Adrenal gland (tissue), 12 donors: Measurements from ENCODE around the gene KCNQ4. TPM values are rescaled to one million over a fixed set of nuclear protein-coding genes. Genes with fewer than 3 reads are reported as not detected.

Source experiments
- DNase-seq, 7 donors: peaks; one replicate each; pipeline ENCODE4 v3.0.0-alpha.2; 2019 to 2020
- H3K27ac ChIP-seq, 5 donors: fragments of 200-600 bp; sonication (generic) in 4 of 5; 1 replicate in 3 of 5; 2 replicates in 2 of 5; pipeline versions ENCODE4 v1.5.1 to v1.8.0; 2016 to 2020; ENCODE audit warnings: mild to moderate bottlenecking in 1 of 5
- H3K27me3 ChIP-seq: fragments of 200-600 bp; 2 replicates; pipeline ENCODE4 v1.8.0; 2021
- H3K36me3 ChIP-seq, 2 donors: fragments of 200-600 bp; replicated peaks in 1 of 2; 1 replicate in 1 of 2; 2 replicates in 1 of 2; pipeline versions ENCODE4 v1.5.1 to v1.8.0; 2018 to 2022
- H3K4me1 ChIP-seq, 2 donors: fragments of 200-600 bp; replicated peaks in 1 of 2; 1 replicate in 1 of 2; 2 replicates in 1 of 2; pipeline versions ENCODE4 v1.5.1 to v1.8.0; 2018 to 2021
- H3K4me3 ChIP-seq, 4 donors: fragments of 200-600 bp; sonication (generic) in 3 of 4; one replicate each; pipeline ENCODE4 v1.5.1; 2016 to 2018
- H3K9me3 ChIP-seq, 3 donors: fragments of 200-600 bp; sonication (generic) in 1 of 3; replicated peaks in 1 of 3; 1 replicate in 2 of 3; 2 replicates in 1 of 3; pipeline versions ENCODE4 v1.5.1 to v1.8.0; 2016 to 2021
- CTCF ChIP-seq, 6 experiments: fragments of 450-650 bp in 4 of 6; fragments of 200-600 bp in 2 of 6; sonication (generic) in 1 of 6; IDR thresholded peaks; 1 replicate in 5 of 6; 2 replicates in 1 of 6; pipeline versions ENCODE4 v1.5.1 to v1.8.0; 2016 to 2021; ENCODE audit warnings: antibody characterized with exemption in 6 of 6, mild to moderate bottlenecking in 2 of 6, moderate library complexity in 1 of 6
- POLR2A ChIP-seq, 2 donors: fragments of 450-650 bp; IDR thresholded peaks; one replicate each; pipeline ENCODE4 v1.6.1; 2017; ENCODE audit warnings: antibody characterized with exemption in 2 of 2, mild to moderate bottlenecking in 2 of 2, moderate library complexity in 1 of 2
- WGBS, 4 donors: extraction: QIAGEN DNeasy Blood & Tissue Kit in 2 of 4; methylation state at CpG; one replicate each; pipeline versions ENCODE4 v1.1.5 to v1.1.7; 2013 to 2017; 5-methylcytosine and 5-hydroxymethylcytosine counted together
- intact Hi-C, 2 donors: fragments of 100-400 bp; cut with DNase I; formaldehyde crosslinking; loops; one replicate each; pipeline versions ENCODE4 v1.14.1 to v1.15.0; 2022 to 2023
- polyA plus RNA-seq, 3 donors: library from polyadenylated mRNA; stranded (reverse); fragments of 200-250 nt in 2 of 3; fragments of 350-450 nt in 1 of 3; fragmentation: Illumina TruSeq in 1 of 3; extraction: RNeasy Lipid Tissue Mini Kit (QIAGEN cat#74804) in 1 of 3; gene quantifications; one replicate each; pipeline ENCODE4 v1.2.3, GENCODE V29; 2013 to 2014
- total RNA-seq, 9 donors: library from RNA; depleted of rRNA in 4 of 9; stranded (reverse); fragments of >200 nt in 4 of 9; fragments of 120-200 nt in 1 of 9; fragmentation: NEBNext Ultra II Directional in 1 of 9; extraction: Animal tissue kit (Norgen Biotek cat#: 25700) in 1 of 9; gene quantifications; one replicate each; pipeline versions ENCODE4 v1.1.0 to v1.2.4, GENCODE V29; 2013 to 2023
- donor health status: healthy with polysubstance abuse.
- donor health status: Bipolar disorder and iron deficiency.
- donor health status: DM: yes; HTN: yes; CAD: no.
- donor health status: DM: no; HTN: no; CAD: no.
- donor health status: DM: no; HTN: no; CAD: no.
- donor health status: DM: yes; HTN: yes; CAD: no.

The KCNQ4 gene
- total and polyA plus RNA-seq, 12 donors, result 0.06 to 1.0 (median 0.29) TPM; not detected in 2

GRCh38 chr1:40830419-40830943 lies 46.9 kb downstream of the KCNQ4 start:
- Histone ChIP-seq H3K36me3 (no peaks in the 10 kb centered on the region), H3K27me3 (no peaks in the 10 kb centered on the region), H3K27ac (no peak overlapping the region), H3K4me1 (no peaks in the 10 kb centered on the region), H3K9me3 (no peaks in the 10 kb centered on the region), H3K4me3 (no peak overlapping the region)
- TF ChIP-seq POLR2A (IDR thresholded peaks at IDR 0.05), result no peak
- intact Hi-C loops, result no loop called here
- 92 to 94% (median 93%) methylated on average over 6 to 13 of the region's 13 CpGs for WGBS, 4 donors
- DNase-seq, result no peak

DNA sequence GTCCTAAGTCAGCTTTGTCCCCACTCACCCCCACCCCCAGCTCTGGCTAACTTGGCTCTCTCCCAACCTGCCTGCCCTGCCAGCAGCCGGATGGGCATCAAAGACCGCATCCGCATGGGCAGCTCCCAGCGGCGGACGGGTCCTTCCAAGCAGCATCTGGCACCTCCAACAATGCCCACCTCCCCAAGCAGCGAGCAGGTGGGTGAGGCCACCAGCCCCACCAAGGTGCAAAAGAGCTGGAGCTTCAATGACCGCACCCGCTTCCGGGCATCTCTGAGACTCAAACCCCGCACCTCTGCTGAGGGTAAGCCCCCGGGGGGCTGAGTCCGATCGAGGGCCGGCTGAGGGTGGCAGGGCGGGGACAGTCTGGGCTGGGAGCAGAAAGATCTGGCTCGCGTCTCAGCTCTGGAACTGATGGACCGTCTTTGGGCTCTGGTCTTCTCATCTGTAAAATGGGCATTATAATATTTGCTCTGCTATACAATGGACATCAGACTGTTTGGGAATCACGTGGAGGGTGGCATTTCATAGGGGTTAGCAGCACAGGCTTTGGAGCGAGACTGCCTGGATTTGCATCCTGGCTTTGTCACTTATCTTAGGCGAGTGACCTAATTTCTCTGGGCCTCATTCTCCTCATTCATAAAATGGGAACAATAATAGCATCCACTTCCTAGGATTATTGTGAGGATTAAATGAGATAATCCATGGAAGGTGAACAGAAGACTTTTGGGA lies 47.6 kb downstream of the KCNQ4 start:
- Histone ChIP-seq H3K4me3 (no peak overlapping the region), H3K27me3 (no peaks in the 10 kb centered on the region), H3K27ac (no peak overlapping the region), H3K9me3 (no peaks in the 10 kb centered on the region), H3K36me3 (no peaks in the 10 kb centered on the region), H3K4me1 (no peaks in the 10 kb centered on the region)
- TF ChIP-seq POLR2A (IDR thresholded peaks at IDR 0.05), result no peak
- no peak for DNase-seq
- intact Hi-C loops, result no loop called here
- WGBS, 4 donors, result 93 to 95% (median 94%) methylated on average over 10 to 22 of the region's 22 CpGs

- Histone ChIP-seq H3K27me3 (no peaks in the 10 kb centered on the region), H3K4me3 (no peak overlapping the region), H3K9me3 (no peaks in the 10 kb centered on the region), H3K4me1 (no peaks in the 10 kb centered on the region), H3K27ac (no peak overlapping the region), H3K36me3 (no peaks in the 10 kb centered on the region)
- intact Hi-C loops, result no loop called here
- no peak for DNase-seq
- 73 to 86% (median 81%) methylated on average over 1 of the region's 1 CpG for WGBS, 4 donors
- TF ChIP-seq CTCF (IDR thresholded peaks at IDR 0.05), result no peak
- no peak for TF ChIP-seq POLR2A (IDR thresholded peaks at IDR 0.05)
Measured at GRCh38 chr1:40833979-40834378, 50.4 kb downstream of the KCNQ4 start.

DNA sequence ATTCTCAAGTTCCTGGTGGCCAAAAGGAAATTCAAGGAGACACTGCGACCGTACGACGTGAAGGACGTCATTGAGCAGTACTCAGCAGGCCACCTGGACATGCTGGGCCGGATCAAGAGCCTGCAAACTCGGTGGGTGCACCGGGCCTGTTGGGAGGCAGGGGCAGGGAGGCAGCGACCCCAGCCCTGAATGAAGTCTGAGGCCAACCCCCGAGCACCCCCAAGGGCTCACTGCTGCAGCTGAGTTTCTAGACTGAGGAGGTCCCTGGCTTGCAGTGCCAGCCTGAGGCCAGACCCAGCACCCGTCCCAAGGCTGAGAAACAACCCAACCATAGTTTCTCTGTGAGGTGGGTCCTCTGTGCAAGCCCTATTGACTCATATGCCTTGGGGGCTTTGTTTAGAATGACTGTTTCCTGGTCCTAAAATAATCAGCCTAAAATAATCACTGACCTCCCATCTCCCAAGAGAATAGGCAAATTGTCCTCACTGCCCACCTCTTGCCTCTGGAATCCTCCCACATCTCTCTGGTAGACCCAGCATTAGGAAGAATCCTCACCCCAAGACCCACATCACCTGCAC lies 51.5 kb downstream of the KCNQ4 start:
- no peak overlapping the region for H3K27ac ChIP-seq
- DNase-seq, result no peak
- intact Hi-C loops, result no loop called here
- no peaks in the 10 kb centered on the region for H3K4me1 ChIP-seq
- TF ChIP-seq CTCF (IDR thresholded peaks at IDR 0.05) (no peak), POLR2A (IDR thresholded peaks at IDR 0.05) (no peak)
- H3K4me3 ChIP-seq, result no peak overlapping the region
- 80 to 95% (median 85%) methylated on average over 3 to 11 of the region's 11 CpGs for WGBS, 4 donors
- no peaks in the 10 kb centered on the region for H3K9me3 ChIP-seq
- H3K27me3 ChIP-seq, result no peaks in the 10 kb centered on the region
- no peaks in the 10 kb centered on the region for H3K36me3 ChIP-seq

GRCh38 chr1:40836283-40836682 lies 52.7 kb downstream of the KCNQ4 start:
- no peak overlapping the region for H3K27ac ChIP-seq
- no peaks in the 10 kb centered on the region for H3K4me1 ChIP-seq
- H3K27me3 ChIP-seq, result no peaks in the 10 kb centered on the region
- H3K4me3 ChIP-seq, result no peak overlapping the region
- no peaks in the 10 kb centered on the region for H3K36me3 ChIP-seq
- DNase-seq, result no peak
- no peaks in the 10 kb centered on the region for H3K9me3 ChIP-seq
- 79 to 86% (median 83%) methylated on average over 4 of the region's 4 CpGs for WGBS, 4 donors
- intact Hi-C loops, result no loop called here
- no peak for TF ChIP-seq POLR2A (IDR thresholded peaks at IDR 0.05)
- TF ChIP-seq CTCF (IDR thresholded peaks at IDR 0.05), result no peak
